Peyer's patch (tissue), 4 donors: ENCODE results near the gene TPCN2.

Experiments
- POLR2A ChIP-seq, 2 donors: fragments of 450-650 bp; IDR thresholded peaks; one replicate each; pipeline ENCODE4 v1.5.1; 2017; ENCODE audit warnings: antibody characterized with exemption in 2 of 2, mild to moderate bottlenecking in 2 of 2, moderate library complexity in 2 of 2
- TF ChIP-seq, protein P1 (sequence below), 6 experiments: fragments of 450-650 bp in 4 of 6; fragments of 200-600 bp in 2 of 6; sonication (generic) in 1 of 6; IDR thresholded peaks; one replicate each; pipeline ENCODE4 v1.5.1; 2017 to 2019; ENCODE audit warnings: antibody characterized with exemption in 6 of 6, mild to moderate bottlenecking in 3 of 6, moderate library complexity in 1 of 6

DNA sequence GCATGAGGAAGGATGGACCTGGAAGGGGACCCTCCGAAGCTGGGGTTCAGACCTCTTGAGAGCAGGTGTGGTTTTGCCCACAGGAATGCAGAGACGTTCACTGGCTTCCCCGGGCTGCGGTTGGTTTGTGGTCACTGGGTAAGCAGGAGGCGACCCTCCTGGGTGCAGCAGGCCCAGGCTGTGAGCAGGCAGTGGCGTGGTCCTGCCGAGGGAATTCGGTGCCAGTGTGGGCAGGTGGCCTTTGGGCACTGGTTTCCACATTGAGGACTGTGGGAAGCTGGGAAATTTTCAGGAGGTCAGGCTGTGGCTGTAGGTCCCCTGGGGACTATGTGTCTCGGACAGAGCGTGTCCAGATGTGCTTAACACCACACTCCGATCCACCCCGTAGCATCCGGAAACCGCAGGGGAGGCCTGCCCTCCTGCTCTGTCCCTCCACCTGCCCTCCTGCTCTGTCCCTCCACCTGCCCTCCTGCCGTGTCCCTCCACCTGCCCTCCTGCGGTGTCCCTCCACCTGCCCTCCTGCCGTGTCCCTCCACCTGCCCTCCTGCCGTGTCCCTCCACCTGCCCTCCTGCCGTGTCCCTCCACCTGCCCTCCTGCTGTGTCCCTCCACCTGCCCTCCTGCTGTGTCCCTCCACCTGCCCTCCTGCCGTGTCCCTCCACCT, 27.5 kb downstream of the TPCN2 start:
- TF ChIP-seq, protein P1, sequence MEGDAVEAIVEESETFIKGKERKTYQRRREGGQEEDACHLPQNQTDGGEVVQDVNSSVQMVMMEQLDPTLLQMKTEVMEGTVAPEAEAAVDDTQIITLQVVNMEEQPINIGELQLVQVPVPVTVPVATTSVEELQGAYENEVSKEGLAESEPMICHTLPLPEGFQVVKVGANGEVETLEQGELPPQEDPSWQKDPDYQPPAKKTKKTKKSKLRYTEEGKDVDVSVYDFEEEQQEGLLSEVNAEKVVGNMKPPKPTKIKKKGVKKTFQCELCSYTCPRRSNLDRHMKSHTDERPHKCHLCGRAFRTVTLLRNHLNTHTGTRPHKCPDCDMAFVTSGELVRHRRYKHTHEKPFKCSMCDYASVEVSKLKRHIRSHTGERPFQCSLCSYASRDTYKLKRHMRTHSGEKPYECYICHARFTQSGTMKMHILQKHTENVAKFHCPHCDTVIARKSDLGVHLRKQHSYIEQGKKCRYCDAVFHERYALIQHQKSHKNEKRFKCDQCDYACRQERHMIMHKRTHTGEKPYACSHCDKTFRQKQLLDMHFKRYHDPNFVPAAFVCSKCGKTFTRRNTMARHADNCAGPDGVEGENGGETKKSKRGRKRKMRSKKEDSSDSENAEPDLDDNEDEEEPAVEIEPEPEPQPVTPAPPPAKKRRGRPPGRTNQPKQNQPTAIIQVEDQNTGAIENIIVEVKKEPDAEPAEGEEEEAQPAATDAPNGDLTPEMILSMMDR (IDR thresholded peaks at IDR 0.05), result no peak
- TF ChIP-seq POLR2A (IDR thresholded peaks at IDR 0.05), result no peak
